ENCODE measurements around the gene BLCAP.

- TF ChIP-seq POLR2A (IDR thresholded peaks at IDR 0.05; ENCODE audit: low read depth, low read length) (no peak), FOS (IDR thresholded peaks at IDR 0.05; ENCODE audit: borderline replicate concordance, insufficient read depth, low read length) (no peak), GATA2 (IDR thresholded peaks at IDR 0.05; ENCODE audit: insufficient read depth, insufficient read length, low read depth, low read length) (no peak), CTCF (IDR thresholded peaks at IDR 0.05; ENCODE audit: extremely low read depth in 1 of 2, insufficient read depth in 1 of 2, low read depth in 1 of 2, low read length in 2 of 2) (no peak), MAX (IDR thresholded peaks at IDR 0.05; ENCODE audit: insufficient read depth, insufficient read length) (no peak), POLR2AphosphoS5 (IDR thresholded peaks at IDR 0.05; ENCODE audit: insufficient read depth, low read depth, low read length) (no peak), JUN (IDR thresholded peaks at IDR 0.05; ENCODE audit: borderline replicate concordance, insufficient read depth, insufficient read length, low read depth) (no peak)
Measured at GRCh38 chr20:37539424-37539823, 11.7 kb upstream of the BLCAP start.
